ENCODE measurements around the gene NNT.
"Not testable (repeated sequence)": the region's sequence is repeated elsewhere in the genome, so short reads cannot be mapped to it uniquely, and the experiment has no call there.

The NNT gene

DNA sequence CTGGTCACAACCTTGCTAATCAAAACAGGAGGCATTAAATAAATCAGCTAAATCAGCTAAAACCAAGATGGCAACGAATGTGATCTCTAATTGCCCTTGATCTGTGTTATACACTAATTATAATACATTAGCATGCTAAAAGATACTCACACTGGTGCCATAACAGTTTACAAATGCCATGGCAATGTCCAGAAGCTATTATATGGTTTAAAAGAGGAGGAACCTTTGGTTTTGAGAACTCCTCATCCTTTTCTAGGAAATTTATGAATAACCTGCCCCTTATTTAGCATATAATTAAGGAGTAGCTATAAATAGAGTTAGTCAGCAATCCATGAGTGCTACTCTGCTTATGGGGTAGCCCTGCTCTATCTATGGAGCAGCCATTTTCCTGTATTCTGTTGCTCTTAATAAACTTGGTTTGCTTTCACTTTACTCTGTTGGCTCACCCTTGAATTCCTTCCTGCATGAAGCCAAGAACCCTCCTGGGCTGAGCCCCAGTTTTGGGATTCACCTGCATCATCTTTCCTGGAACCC, 18.7 kb upstream of the NNT start:
- DNase-seq, result no peak

DNA sequence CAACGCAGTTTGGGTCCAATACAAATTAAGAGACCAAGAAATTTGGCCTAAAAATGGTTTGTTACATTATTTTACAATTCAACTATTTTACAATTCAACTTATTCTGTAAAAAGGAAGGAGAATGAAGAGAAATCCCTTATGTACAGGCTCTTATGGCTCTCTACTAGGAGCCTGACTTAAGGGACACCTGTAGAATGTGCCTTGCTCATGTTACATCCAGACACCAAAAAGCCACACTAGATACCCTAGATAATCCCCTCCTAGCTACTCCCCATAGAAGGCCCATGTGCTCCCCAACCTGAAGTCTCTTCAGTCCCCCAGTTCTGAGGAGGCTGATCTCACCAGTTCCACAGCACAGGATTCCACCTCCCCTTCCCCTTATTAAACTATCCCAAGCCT, 14.1 kb upstream of the NNT start:
- no peak for DNase-seq

DNA sequence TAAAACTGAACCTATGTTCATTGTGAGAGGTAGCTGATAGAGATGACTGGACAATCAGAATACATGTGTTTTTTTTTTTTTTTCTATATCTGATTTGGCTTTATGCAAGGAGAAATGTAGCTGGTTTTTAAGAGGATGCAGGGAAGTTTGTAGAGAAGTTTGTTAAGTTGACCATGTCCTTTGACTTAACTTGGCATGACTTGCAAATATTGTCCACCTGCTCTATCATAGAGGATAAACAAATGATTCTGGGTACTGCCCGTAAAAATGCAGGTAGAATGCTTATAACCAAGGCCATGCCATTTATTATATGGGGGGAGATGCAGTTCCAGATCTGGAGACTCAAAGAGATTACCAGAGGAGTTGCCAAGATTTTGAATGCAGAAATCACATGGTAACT, 13.7 kb upstream of the NNT start:
- no peak for DNase-seq

DNA sequence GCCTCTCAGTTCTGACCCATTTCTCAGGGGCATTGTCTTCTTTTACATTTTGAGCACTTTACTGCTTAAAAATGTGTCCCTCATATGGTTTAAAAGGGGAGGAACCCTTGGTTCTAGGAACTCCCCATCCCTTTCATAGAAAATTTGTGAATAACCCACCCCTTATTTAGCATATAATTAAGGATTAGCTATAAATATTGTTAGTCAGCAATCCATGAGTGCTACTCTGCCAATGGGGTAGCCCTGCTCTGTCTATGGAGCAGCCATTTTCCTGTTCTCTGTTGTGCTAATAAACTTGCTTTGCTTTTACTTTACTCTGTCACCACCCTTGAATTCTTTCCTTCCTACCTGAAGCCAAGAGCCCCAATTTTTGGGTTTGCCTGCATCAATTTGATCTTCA, 12.3 kb upstream of the NNT start:
- no peak for DNase-seq

DNA sequence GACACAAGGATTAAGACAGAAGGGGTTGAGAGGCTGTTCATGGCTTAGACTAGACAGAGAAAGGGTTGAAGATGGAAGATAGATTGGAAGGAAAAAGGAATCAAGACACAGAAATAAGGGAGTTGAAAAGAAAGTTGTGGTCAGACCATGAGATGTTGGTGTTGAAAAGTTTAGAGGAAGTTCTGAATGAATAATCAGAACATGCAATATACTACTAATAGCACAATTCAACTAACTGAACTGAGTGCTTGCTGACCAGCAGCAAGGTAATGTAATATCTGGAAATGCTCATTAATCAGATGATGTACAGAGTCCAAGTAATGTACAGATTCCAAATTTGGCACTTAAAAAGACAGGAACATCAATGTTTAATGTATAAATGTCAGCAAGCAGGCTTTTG, 10.6 kb upstream of the NNT start:
- no peak for DNase-seq

DNA sequence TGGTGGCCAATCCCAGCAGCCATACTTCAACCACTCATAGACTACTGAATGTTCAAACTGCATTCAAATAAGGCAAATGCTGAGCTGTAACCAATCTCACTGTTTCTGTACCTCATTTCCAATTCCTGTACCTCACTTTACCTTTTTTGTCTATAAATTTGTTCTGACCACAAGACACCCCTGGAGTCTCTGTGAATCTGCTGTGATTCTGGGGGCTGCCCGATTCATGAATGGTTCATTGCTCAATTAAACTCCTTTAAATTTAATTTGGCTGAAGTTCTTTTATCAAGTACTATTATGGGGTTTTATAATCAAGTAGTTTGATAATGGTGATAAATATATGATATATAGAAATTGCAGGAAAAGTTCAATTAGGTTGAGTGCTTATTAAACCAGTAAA, 4.1 kb upstream of the NNT start:
- DNase-seq, result not testable (repeated sequence)

DNA sequence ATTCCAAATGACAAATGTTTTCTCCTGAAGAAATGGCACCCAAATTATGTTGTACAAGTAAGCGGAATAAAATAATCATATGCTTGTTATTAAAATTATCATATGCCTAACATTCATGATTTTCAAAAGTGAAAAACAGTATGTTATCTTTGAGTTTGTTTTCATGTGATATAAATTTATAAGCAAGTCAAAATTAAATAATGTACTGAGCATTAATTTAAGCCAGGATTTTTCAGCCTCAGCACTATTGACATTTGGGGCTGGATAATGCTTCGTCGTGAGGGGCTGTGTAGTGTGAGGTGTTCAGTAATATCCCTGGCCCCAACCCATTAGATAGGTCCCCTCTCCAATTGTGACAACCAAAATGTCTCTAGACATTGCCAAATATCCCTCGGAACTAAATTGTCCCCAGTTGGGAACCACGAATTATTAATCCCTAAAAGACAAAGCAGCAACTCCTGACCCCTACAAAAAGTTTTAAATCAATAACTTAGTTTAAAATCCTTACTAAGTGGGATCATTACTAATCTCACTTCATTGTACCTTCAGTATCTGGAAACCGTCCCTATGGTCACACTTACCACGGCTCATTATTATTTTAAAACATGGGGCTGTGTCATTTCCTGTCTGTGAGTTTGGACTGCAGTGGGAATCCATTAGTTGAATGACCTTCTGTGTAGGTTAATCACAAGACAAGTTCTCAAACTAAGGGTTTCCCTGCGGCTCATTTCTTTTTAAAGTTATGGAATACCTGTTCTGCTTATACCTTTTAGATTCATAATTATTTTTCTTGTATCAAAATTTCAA, 1.3 kb upstream of the NNT start:
- peak in 1 of 2 donors; percentile 8 for DNase-seq

DNA sequence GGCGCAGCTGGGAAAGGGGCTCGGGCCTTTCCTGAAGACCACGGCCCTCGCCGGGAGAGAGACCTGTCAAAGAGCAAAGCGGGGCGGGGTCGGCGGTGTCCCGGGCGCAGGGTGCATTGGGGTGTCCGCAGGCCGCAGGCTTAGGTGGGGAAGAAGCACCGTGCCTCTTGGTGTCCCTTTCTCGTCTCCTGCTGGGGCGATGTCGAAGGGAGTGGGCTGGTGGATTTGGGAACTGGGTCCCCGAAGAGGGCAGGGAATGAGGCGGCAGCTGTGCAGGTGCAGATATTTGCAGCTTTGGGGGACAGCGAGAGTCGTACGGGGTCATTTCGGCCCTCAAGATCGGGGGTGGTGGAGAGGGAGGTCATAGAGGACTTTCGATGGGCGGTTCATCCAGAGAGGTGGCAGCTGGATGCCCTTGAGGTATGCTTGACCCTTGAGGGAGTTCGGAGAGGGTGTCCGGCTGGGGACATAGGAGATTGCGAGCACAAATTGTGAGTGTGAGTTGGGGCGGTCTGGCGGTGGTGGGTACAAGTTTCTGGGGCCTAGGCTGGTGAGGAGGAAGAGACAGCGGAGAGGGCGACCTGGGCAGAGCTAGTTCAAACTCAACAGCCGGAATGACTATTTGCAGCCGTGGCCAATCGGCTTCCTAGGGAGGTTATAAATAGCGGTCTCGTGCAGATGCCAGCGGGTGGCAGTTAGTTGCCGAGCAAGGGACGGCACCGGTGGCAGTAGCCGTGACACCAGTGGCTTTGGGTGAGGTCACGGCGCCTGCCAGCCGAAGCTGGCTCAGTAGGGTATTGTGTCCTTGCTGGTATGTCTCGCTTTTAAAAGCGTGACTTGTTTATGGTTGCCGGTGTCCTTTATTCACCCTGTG, 601 bp downstream of the NNT start:
- peak; percentile 78 to 81 for DNase-seq

DNA sequence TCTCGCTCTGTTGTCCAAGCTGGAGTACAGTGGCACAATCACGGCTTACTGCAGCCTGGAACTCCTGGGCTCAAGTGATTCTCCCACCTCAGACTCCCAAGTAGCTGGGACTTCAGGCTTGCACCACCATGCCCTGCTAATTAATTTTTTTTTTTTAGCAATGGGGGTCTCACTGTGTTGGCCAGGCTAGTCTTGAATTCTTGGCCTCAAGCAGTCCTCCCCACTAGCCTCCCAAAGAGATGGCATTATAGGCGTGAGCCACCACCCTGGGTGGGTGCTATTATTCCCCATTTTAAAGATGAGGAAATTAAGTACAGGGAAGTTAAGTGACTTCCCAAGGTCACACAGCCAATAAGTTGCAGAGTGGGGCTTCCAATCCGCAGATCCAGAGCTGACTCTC, 1.7 kb downstream of the NNT start:
- DNase-seq, result no peak

DNA sequence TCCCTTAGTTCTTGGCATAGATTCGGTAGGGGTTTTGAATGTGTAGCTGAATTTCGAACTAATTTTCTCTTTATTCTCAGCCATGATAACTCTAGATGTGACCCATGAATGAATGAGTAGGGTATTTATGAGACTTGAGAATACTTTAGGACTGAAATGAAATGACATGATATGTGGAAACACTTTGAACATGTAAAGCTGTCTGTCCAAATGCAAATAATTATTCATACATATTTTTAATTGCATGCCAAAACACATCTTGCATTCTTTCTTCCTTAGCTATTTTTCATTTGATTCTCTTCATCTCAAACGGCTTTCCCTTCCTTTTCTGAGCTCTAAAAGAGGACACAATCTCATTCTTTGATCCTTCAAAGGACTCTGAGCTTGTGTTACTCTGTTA, 3.4 kb downstream of the NNT start:
- DNase-seq, result no peak

DNA sequence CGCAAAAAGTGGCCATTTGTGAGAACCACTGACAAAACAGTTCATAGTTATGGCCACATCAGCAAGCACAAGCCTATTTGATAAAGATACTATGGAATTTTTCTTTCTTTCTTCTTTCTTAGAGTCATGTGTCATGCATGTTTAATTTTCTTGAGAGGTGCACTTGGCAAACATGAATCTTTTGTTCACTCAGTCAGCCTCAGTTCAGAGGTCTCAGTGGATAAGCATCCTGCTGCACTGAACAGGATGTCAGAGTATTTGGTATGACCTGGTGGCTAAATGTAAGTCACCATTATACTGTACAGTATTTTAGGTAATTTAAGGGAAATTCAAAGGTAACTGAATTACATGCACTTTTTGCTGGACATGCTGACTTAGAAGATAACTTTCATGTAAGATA, 5.4 kb downstream of the NNT start:
- no peak for DNase-seq

DNA sequence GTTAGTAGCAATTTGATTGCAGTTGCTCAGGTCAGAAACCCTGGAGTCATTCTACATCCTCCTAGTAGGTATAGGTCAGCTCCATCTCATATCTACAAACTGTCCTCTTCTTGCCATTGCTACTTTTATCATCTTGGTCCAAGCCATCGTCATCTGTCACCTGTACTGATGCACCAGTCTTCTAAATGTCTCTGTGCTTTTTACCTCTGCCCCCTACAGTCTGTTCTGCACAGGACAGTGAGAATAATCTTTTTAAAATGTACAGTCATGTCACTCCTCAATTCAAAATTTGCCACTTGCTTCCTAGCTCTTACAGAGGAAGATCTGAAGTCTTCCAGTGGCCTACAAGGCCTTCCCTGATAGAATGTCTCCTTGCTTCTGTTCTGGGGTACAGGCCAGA, 6.8 kb downstream of the NNT start:
- peak in 1 of 2 donors; percentile 23 for DNase-seq

DNA sequence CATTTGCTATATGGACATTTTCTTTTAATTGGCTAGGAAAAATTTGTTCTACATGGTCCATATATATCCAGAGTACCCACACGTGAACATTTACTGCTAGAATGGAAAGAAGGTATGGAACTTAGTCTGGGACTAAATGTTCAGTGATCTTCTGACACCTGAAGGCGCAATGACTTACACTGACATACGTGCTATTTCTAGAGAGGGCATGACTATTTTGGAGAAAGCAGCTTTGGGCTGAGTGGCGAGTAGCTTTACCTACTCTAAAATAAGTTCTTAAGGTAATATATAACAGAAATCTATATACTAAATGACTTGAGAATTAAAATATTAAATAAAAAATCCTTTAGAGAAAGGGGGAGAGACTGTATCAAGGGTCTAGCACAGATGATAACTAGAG, 10.4 kb downstream of the NNT start:
- no peak for DNase-seq

DNA sequence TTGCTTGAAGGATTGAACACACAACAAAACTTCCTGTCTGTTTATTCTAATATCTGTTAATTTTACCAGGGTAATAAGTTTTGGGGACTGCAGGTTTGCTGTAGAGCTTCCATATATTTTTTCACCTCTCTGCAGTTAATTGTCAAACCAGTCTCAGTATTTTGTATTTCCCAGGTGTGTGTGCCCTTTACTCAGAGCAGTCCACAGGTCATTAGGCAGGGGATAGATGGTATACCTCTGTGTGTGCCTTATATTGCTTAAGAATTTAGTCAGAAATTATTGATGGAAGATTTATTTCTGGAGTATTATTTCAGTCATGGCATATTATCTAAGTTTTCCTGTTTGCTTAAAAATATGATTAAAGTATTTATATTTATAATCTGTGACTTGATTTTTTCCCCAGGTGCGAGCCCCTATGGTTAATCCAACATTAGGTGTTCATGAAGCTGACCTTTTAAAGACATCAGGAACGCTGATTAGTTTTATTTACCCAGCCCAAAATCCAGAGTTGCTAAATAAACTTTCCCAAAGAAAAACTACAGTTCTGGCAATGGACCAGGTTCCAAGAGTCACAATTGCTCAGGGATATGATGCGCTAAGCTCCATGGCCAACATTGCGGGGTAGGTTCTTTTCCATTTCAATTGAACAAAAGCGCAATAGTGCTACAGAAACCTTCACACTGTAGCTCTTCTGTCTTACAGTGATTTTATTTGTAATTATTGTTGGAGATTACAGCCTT, 12.6 kb downstream of the NNT start:
- no peak for DNase-seq

DNA sequence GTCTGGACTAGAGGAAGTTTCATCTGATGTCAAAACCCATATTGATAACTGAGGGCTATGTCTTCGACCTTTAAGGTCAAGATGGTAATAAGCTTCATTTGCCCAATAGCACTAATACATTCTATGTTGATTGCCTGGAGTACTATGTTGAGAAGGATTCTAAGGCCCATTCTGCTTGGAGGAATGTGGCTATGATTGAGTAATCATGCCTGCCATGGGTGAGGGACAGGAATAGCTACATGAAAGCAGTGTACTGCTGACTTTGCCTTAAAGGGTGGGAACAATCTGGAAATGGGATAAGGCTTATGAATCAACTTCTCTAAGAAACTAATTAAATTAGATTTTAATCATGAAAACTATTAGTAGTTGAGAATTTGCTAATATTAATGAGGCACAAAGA, 13.6 kb downstream of the NNT start:
- no peak for DNase-seq

DNA sequence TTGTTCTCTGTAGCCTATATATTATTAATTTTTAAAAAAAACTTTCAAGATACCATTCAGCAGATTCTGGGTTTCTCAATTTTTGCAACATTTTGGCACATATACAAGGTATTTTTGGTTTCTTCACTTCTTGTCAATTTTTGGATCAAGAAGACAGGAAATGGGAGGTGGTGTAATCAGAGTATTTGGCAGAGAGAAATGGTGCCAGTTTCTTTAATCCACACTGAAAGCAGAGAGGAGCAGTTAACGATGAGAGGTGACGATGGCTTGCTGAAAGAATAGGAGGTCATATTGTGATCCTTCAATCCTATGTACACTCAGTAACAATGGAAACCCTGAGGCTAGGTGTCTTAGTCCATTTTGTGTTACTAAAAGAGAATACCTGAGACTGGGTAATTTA, 16.4 kb downstream of the NNT start:
- no peak for DNase-seq

DNA sequence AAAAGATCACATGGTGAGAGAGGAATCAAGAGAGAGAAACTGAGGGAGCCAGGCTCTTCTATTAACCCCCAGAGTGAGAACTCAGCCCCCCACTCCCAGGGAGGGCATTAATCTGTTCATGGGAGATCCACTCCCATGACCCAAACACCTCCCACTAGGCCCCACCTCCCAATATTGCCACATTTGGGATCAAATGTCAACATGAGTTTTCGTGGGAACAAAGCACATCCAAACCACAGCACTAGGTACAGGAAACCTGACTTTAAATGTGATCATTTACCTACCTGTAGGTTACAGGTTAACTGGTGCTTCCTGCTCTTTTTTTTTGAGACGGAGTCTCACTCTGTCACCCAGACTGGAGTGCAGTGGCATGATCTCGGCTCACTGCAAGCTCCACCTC, 16.9 kb downstream of the NNT start:
- no peak for DNase-seq

DNA sequence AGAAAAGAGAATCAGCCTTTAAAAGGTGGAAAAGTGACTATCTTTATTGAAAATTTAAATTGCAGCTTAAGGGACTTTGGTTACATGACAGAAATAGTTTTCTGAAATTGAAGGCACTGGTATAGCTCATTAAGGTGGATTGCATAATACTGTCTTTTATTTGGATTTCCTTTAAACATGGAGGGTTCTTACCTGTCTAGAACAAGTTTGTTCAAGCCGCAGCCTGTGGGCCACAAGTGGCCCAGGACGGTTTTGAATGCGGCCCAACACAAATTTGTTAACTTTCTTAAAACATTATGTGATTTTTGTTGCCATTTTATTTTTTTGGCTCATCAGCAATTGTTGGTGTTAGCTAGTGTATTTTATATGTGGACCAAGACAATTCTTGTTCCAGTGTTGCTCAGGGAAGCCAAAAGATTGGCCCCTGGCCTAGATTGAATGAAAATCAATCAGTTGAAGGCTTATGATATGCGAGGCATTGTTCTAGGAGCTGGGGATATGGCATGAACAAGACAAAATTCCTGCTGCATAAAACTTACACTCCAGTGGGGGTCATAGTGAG, 18.0 kb downstream of the NNT start:
- DNase-seq, result no peak

DNA sequence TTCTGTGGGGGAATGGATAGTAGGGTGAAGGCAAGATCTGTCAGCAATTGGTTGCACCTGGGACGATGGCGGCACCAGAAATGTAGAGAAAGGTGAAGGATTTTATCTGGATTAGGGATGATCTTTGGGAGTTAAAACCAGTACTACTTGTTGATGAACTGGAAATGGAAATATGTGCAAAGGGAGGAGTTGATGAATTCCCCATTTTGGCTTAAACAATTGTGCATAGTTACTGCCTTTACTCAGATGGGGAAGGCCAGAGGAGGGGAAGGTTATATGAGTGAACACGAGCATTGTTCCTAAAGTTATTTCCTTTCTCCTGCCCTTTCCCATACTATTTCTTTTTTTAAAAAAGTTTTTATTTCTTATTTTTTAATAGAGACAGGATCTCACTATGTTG, 19.1 kb downstream of the NNT start:
- no peak for DNase-seq

DNA sequence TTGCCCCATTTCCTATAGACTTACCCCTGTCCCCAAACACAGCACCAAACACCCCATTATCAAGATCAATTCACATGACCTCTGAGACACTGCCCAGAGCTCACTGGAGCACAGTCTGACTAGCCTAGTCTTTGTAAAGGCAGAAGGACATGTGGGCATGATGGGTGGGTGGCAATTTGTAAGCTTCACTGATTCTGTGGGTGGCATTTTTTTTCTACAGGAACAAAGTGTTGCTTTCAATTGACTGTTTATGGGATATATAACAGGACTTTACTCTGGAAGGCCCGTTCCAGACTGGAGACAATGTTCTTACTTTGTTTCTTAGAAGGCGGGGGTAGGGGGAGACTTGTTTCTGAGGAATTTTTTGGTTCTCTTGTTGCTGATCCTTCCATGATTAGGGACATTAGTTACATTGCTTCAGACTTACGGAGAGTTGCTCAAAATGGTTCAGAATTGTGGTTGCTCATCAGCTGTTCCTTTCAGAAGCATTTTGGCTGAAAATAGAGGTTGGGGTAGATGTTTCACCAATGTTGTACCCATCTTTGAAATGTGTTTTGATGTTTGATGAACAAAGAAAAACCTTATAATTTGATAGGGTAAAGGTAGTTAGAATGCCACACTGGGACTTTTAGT, 20.2 kb downstream of the NNT start:
- no peak for DNase-seq

DNA sequence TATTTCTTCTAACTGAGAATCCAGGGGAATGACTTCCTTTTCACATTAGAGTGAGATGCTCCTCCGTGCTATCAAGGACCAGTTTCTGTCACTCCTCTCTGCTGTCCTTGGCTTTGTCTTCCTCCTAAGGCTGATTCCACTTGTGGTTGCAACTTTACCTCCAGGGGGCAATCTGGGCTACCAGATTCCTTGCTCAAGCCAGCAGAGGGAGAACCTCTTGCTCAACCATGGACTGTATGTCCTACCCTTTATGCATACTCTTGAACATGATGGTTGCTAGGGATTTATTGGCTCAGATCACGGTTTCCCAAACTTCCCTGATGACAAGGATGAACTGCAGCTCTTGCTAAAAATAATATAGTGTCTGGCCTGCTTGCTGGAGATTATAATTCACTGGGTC, 24.0 kb downstream of the NNT start:
- no peak for DNase-seq

DNA sequence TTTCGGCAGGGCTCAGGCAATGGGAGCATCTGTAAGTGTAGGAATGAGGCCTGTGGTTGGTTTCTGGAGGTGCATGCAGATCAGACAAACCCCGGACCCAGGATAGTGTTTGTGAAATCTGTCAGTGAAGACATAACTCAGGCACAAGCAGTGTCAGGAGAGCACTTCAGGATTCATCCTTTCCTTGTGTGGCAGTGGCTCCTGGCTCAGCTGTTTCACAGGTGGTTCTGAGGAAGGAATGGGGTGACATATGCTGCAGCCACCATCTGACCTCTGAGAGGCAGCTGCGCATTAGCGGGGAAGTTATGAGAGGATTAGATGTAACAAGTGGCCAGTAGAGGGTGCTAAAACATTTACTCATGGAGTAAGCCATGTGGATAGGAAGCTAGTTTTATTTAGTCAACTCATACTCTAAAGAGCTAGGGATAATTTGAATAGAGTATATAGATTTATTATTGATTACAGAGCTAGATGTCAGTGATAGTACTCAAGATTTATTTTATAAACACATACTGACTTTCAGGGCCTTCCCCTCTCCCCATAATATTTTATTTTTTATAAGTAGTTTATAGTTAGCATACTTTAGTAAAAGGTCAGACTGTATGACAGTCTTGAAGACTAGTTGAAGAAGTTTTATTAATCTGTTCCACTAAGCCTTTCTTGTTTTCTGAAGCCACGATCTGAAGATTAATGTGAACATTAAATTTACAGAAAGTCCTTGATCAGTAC, 28.4 kb downstream of the NNT start:
- peak; percentile 26 to 61 for DNase-seq

Data from CD4-positive, alpha-beta T cell treated with Interleukin-1 beta for 1 hour (primary cell).